HepG2 (cell line): ENCODE measurements around the gene LCK. TPM values are rescaled to one million over a fixed set of nuclear protein-coding genes. Genes with fewer than 3 reads are reported as not detected.

Source experiments
- GATA4 ChIP-seq: sonication (generic); IDR thresholded peaks from 2 replicates; pipeline ENCODE4 v1.6.1; 2016; ENCODE audit warnings: antibody characterized with exemption, low read depth, borderline replicate concordance
- GZF1 ChIP-seq: sonication (generic); formaldehyde crosslinking; IDR thresholded peaks from 2 replicates; pipeline ENCODE4 v1.5.1; 2020; ENCODE audit warnings: mild to moderate bottlenecking, missing genetic modification reagents
- MBD4 ChIP-seq: IDR thresholded peaks from 2 replicates; pipeline ENCODE4 v1.6.1; 2012; ENCODE audit warnings: low read length, inconsistent platforms, borderline replicate concordance
- MTA1 ChIP-seq: sonication (generic); formaldehyde crosslinking; IDR thresholded peaks from 2 replicates; pipeline ENCODE4 v1.4.0; 2020; ENCODE audit warnings: missing genetic modification reagents, mild to moderate bottlenecking, borderline replicate concordance
- NFIB ChIP-seq: sonication (generic); formaldehyde crosslinking; IDR thresholded peaks from 2 replicates; pipeline ENCODE4 v1.9.0; 2021; ENCODE audit warnings: missing genetic modification reagents, mild to moderate bottlenecking, borderline replicate concordance
- SOX13 ChIP-seq, 3 experiments: fragments of 450-650 bp in 1 of 3; sonication (generic) in 1 of 3; formaldehyde crosslinking in 1 of 3; IDR thresholded peaks in 2 of 3; conservative IDR thresholded peaks in 1 of 3; 2 replicates each; pipeline versions ENCODE4 v1.5.0 to v1.6.1; 2016 to 2020; ENCODE audit warnings: antibody characterized with exemption in 1 of 3, mild to moderate bottlenecking in 1 of 3, missing compliant biosample characterization in 1 of 3, missing genetic modification reagents in 1 of 3, moderate library complexity in 1 of 3
- TBX2 ChIP-seq: sonication (generic); formaldehyde crosslinking; IDR thresholded peaks from 2 replicates; pipeline ENCODE4 v1.5.0; 2020; ENCODE audit warnings: missing genetic modification reagents, mild to moderate bottlenecking, borderline replicate concordance
- ZFP36L1 ChIP-seq: sonication (generic); formaldehyde crosslinking; IDR thresholded peaks from 2 replicates; pipeline ENCODE4 v1.8.0; 2022; ENCODE audit warnings: mild to moderate bottlenecking, missing genetic modification reagents, moderate library complexity
- ZNF10 ChIP-seq: sonication (generic); formaldehyde crosslinking; IDR thresholded peaks from 2 replicates; pipeline ENCODE4 v1.4.0; 2020; ENCODE audit warnings: mild to moderate bottlenecking, low read depth, missing genetic modification reagents, borderline replicate concordance
- polyA plus RNA-seq, 8 experiments: library from polyadenylated mRNA; depleted of rRNA in 3 of 8; stranded (reverse) in 7 of 8; unstranded in 1 of 8; fragments of >200 nt; fragmentation: Illumina TruSeq in 4 of 8; extraction: Trizol in 4 of 8; gene quantifications; 2 replicates each; pipeline versions ENCODE4 v1.2.1 to v1.2.3, GENCODE V29; 2011 to 2016; ENCODE audit warnings: low read depth in 4 of 8, missing spikeins in 1 of 8, mixed read lengths in 1 of 8; ENCODE audit not compliant: insufficient read depth in 1 of 8
- total RNA-seq, 5 experiments: library from RNA; depleted of rRNA; stranded (reverse); fragments of >200 nt; fragmentation: Illumina TruSeq; extraction: Trizol; gene quantifications; 2 replicates each; pipeline ENCODE4 v1.2.3, GENCODE V29; 2016; ENCODE audit warnings: low read depth in 1 of 5
- TF ChIP-seq, protein P1 (sequence below): sonication (generic); formaldehyde crosslinking; conservative IDR thresholded peaks from 2 replicates; pipeline ENCODE4 v1.8.0; 2022; ENCODE audit warnings: low read depth, missing genetic modification reagents
- TF ChIP-seq, protein P2 (sequence below): sonication (generic); formaldehyde crosslinking; IDR thresholded peaks from 2 replicates; pipeline ENCODE4 v1.4.0; 2020; ENCODE audit warnings: missing genetic modification reagents, borderline replicate concordance
- TF ChIP-seq, protein P3 (sequence below): sonication (generic); formaldehyde crosslinking; IDR thresholded peaks from 2 replicates; pipeline ENCODE4 v1.4.0; 2020; ENCODE audit warnings: missing genetic modification reagents
- TF ChIP-seq, protein P4 (sequence below): sonication (generic); formaldehyde crosslinking; IDR thresholded peaks from 2 replicates; pipeline ENCODE4 v1.5.1; 2020; ENCODE audit warnings: mild to moderate bottlenecking, moderate library complexity, missing genetic modification reagents

Gene LCK
- total and polyA plus RNA-seq, 2 of the 13 experiments (the other 11 are each of a cell fraction or from before 2014, with no cell fraction given): 0.93 to 1.8 TPM

DNA sequence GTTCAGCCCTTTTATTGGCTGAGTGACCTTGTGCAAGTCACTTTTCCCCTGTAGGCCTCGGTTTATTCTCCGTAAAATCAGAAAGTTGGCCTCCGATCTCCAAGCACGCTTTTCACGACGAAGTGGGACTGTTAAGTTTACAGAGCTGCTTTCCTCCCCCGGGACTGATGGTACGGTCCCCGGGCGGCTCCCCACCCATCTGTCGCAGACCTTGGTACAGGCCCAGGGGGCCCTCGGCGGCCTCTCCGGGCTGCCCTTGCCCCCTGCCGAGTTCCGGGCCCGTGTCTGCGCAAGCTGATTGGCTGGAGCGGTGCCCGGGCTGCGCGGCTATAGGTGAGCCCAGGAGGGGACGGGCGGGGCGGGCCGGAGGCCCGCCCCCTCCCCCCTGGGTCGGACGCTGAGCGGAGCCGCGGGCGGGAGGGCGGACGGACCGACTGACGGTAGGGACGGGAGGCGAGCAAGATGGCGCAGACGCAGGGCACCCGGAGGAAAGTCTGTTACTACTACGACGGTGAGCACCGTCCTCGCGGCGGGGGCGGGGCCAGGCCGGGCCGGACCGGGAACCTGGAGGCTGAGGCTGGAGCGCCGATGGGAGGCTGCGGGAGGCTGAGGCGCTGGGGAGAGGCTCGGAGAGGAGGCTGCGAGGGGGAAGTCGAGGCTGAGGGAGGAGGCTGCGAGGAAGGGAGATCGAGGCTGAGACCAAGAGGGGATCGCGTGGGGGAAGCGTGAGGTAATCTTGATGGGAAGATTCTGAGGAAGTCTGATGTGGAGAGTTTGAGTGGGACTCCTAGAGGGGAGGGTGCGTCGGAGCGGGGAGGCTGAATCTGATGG is 40.9 kb downstream of the LCK start, which contains the start of gene HDAC1 (continued):
- TF ChIP-seq ZFP36L1 (CRISPR knock-in tag) (no peak; the same call in 1 of the 2 replicates), NFIB (CRISPR knock-in tag) (no peak), MBD4 (no peak), MTA1 (no peak), SOX13 (IDR thresholded peaks at IDR 0.05) (no peak), SOX13 (CRISPR knock-in tag; conservative IDR thresholded peaks at IDR 0.05 in 1 of 2, IDR thresholded peaks at IDR 0.05 in 1 of 2) (no peak; a peak in 1 of 4 replicates), GZF1 (CRISPR knock-in tag) (no peak), TBX2 (CRISPR knock-in tag) (peak; percentile 58), GATA4 (no peak), ZNF10 (no peak)
- TF ChIP-seq, protein P1, sequence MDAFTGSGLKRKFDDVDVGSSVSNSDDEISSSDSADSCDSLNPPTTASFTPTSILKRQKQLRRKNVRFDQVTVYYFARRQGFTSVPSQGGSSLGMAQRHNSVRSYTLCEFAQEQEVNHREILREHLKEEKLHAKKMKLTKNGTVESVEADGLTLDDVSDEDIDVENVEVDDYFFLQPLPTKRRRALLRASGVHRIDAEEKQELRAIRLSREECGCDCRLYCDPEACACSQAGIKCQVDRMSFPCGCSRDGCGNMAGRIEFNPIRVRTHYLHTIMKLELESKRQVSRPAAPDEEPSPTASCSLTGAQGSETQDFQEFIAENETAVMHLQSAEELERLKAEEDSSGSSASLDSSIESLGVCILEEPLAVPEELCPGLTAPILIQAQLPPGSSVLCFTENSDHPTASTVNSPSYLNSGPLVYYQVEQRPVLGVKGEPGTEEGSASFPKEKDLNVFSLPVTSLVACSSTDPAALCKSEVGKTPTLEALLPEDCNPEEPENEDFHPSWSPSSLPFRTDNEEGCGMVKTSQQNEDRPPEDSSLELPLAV: no peak
- TF ChIP-seq, protein P2, sequence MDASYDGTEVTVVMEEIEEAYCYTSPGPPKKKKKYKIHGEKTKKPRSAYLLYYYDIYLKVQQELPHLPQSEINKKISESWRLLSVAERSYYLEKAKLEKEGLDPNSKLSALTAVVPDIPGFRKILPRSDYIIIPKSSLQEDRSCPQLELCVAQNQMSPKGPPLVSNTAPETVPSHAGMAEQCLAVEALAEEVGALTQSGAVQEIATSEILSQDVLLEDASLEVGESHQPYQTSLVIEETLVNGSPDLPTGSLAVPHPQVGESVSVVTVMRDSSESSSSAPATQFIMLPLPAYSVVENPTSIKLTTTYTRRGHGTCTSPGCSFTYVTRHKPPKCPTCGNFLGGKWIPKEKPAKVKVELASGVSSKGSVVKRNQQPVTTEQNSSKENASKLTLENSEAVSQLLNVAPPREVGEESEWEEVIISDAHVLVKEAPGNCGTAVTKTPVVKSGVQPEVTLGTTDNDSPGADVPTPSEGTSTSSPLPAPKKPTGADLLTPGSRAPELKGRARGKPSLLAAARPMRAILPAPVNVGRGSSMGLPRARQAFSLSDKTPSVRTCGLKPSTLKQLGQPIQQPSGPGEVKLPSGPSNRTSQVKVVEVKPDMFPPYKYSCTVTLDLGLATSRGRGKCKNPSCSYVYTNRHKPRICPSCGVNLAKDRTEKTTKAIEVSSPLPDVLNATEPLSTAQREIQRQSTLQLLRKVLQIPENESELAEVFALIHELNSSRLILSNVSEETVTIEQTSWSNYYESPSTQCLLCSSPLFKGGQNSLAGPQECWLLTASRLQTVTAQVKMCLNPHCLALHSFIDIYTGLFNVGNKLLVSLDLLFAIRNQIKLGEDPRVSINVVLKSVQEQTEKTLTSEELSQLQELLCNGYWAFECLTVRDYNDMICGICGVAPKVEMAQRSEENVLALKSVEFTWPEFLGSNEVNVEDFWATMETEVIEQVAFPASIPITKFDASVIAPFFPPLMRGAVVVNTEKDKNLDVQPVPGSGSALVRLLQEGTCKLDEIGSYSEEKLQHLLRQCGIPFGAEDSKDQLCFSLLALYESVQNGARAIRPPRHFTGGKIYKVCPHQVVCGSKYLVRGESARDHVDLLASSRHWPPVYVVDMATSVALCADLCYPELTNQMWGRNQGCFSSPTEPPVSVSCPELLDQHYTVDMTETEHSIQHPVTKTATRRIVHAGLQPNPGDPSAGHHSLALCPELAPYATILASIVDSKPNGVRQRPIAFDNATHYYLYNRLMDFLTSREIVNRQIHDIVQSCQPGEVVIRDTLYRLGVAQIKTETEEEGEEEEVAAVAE (CRISPR knock-in tag): no peak; the same call in 1 of the 2 replicates
- TF ChIP-seq, protein P3, sequence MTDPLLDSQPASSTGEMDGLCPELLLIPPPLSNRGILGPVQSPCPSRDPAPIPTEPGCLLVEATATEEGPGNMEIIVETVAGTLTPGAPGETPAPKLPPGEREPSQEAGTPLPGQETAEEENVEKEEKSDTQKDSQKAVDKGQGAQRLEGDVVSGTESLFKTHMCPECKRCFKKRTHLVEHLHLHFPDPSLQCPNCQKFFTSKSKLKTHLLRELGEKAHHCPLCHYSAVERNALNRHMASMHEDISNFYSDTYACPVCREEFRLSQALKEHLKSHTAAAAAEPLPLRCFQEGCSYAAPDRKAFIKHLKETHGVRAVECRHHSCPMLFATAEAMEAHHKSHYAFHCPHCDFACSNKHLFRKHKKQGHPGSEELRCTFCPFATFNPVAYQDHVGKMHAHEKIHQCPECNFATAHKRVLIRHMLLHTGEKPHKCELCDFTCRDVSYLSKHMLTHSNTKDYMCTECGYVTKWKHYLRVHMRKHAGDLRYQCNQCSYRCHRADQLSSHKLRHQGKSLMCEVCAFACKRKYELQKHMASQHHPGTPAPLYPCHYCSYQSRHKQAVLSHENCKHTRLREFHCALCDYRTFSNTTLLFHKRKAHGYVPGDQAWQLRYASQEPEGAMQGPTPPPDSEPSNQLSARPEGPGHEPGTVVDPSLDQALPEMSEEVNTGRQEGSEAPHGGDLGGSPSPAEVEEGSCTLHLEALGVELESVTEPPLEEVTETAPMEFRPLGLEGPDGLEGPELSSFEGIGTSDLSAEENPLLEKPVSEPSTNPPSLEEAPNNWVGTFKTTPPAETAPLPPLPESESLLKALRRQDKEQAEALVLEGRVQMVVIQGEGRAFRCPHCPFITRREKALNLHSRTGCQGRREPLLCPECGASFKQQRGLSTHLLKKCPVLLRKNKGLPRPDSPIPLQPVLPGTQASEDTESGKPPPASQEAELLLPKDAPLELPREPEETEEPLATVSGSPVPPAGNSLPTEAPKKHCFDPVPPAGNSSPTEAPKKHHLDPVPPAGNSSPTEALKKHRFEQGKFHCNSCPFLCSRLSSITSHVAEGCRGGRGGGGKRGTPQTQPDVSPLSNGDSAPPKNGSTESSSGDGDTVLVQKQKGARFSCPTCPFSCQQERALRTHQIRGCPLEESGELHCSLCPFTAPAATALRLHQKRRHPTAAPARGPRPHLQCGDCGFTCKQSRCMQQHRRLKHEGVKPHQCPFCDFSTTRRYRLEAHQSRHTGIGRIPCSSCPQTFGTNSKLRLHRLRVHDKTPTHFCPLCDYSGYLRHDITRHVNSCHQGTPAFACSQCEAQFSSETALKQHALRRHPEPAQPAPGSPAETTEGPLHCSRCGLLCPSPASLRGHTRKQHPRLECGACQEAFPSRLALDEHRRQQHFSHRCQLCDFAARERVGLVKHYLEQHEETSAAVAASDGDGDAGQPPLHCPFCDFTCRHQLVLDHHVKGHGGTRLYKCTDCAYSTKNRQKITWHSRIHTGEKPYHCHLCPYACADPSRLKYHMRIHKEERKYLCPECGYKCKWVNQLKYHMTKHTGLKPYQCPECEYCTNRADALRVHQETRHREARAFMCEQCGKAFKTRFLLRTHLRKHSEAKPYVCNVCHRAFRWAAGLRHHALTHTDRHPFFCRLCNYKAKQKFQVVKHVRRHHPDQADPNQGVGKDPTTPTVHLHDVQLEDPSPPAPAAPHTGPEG: no peak
- TF ChIP-seq, protein P4, sequence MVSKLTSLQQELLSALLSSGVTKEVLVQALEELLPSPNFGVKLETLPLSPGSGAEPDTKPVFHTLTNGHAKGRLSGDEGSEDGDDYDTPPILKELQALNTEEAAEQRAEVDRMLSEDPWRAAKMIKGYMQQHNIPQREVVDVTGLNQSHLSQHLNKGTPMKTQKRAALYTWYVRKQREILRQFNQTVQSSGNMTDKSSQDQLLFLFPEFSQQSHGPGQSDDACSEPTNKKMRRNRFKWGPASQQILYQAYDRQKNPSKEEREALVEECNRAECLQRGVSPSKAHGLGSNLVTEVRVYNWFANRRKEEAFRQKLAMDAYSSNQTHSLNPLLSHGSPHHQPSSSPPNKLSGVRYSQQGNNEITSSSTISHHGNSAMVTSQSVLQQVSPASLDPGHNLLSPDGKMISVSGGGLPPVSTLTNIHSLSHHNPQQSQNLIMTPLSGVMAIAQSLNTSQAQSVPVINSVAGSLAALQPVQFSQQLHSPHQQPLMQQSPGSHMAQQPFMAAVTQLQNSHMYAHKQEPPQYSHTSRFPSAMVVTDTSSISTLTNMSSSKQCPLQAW: 0 out of 2 replicates have a peak, but pooled peaks have one; percentile 56
